Loucy (cell line): ENCODE results near the gene HOXD11.

ENCODE experiments used
- H2AFZ ChIP-seq: fragments of 200-600 bp; sonication (generic); 2 replicates; pipeline ENCODE4 v1.6.0; 2016; ENCODE audit warnings: antibody characterized with exemption, mild to moderate bottlenecking, low read length, moderate library complexity
- H3F3A ChIP-seq: fragments of 200-600 bp; 2 replicates; pipeline ENCODE4 v1.6.0; 2016; ENCODE audit warnings: antibody characterized with exemption, low read depth, mild to moderate bottlenecking
- H3K27me3 ChIP-seq: fragments of 200-600 bp; sonication (generic); 2 replicates; pipeline ENCODE4 v1.6.1; 2014; ENCODE audit warnings: low read length, mild to moderate bottlenecking; ENCODE audit not compliant: insufficient read depth, poor library complexity, severe bottlenecking
- H3K36me3 ChIP-seq: fragments of 200-600 bp; sonication (generic); 2 replicates; pipeline ENCODE4 v1.6.1; 2016; ENCODE audit warnings: low read length; ENCODE audit not compliant: insufficient read depth
- H3K4me1 ChIP-seq: fragments of 200-600 bp; sonication (generic); 2 replicates; pipeline ENCODE4 v1.5.1; 2014; ENCODE audit warnings: low read length, mild to moderate bottlenecking; ENCODE audit not compliant: insufficient read depth, poor library complexity, severe bottlenecking
- H3K4me2 ChIP-seq: fragments of 200-600 bp; sonication (generic); 2 replicates; pipeline ENCODE4 v1.6.0; 2014; ENCODE audit warnings: antibody characterized with exemption, low read length, low read depth, mild to moderate bottlenecking; ENCODE audit not compliant: poor library complexity, severe bottlenecking
- H3K4me3 ChIP-seq: fragments of 200-600 bp; sonication (generic); 2 replicates; pipeline ENCODE4 v1.5.1; 2014; ENCODE audit warnings: low read length, mild to moderate bottlenecking, mixed read lengths; ENCODE audit not compliant: poor library complexity, severe bottlenecking
- H3K79me2 ChIP-seq: fragments of 200-600 bp; sonication (generic); 2 replicates; pipeline ENCODE4 v1.6.1; 2014; ENCODE audit warnings: low read length; ENCODE audit not compliant: insufficient read depth
- H3K9ac ChIP-seq: fragments of 200-600 bp; sonication (generic); 2 replicates; pipeline ENCODE4 v1.6.0; 2014; ENCODE audit warnings: mild to moderate bottlenecking, low read depth, low read length, moderate library complexity; ENCODE audit not compliant: poor library complexity, severe bottlenecking
- H3K9me2 ChIP-seq: fragments of 200-600 bp; sonication (generic); replicated peaks from 2 replicates; pipeline ENCODE4 v1.6.1; 2016; ENCODE audit warnings: low read depth, low read length, mixed read lengths
- H3K9me3 ChIP-seq: fragments of 200-600 bp; sonication (generic); 2 replicates; pipeline ENCODE4 v1.6.1; 2014; ENCODE audit warnings: mild to moderate bottlenecking, antibody characterized with exemption, low read length, low read depth; ENCODE audit not compliant: insufficient read depth
- H4K20me1 ChIP-seq: fragments of 200-600 bp; sonication (generic); 2 replicates; pipeline ENCODE4 v1.6.0; 2014; ENCODE audit warnings: antibody characterized with exemption, low read length, mild to moderate bottlenecking; ENCODE audit not compliant: insufficient read depth, poor library complexity, severe bottlenecking
- CTCF ChIP-seq: fragments of 200-600 bp; sonication (generic); conservative IDR thresholded peaks from 2 replicates; pipeline ENCODE4 v1.5.1; 2014; ENCODE audit warnings: mild to moderate bottlenecking, antibody characterized with exemption, low read length
- EZH2phosphoT487 ChIP-seq: fragments of 200-600 bp; IDR thresholded peaks from 2 replicates; pipeline ENCODE4 v1.6.1; 2018; ENCODE audit warnings: antibody characterized with exemption, mild to moderate bottlenecking, moderate library complexity, borderline replicate concordance

The HOXD11 gene

GRCh38 chr2:176114120-176114929, 7.2 kb downstream of the HOXD11 start:
- Histone ChIP-seq H3K9me2 (no peaks in the 10 kb centered on the region), H4K20me1 (no peaks in the 10 kb centered on the region), H3K27me3 (peaks cover 70% of the 10 kb centered on the region), H3K36me3 (no peaks in the 10 kb centered on the region), H3K4me2 (no peak overlapping the region), H3K4me3 (no peak overlapping the region), H2AFZ (no peak overlapping the region), H3K79me2 (no peaks in the 10 kb centered on the region), H3K4me1 (peaks cover 10% of the 10 kb centered on the region), H3F3A (0 out of 2 replicates have a peak, but pooled peaks cover 4% of the 10 kb centered on the region), H3K9ac (no peak overlapping the region), H3K9me3 (no peaks in the 10 kb centered on the region)
- TF ChIP-seq EZH2phosphoT487 (no peak), CTCF (no peak)

DNA sequence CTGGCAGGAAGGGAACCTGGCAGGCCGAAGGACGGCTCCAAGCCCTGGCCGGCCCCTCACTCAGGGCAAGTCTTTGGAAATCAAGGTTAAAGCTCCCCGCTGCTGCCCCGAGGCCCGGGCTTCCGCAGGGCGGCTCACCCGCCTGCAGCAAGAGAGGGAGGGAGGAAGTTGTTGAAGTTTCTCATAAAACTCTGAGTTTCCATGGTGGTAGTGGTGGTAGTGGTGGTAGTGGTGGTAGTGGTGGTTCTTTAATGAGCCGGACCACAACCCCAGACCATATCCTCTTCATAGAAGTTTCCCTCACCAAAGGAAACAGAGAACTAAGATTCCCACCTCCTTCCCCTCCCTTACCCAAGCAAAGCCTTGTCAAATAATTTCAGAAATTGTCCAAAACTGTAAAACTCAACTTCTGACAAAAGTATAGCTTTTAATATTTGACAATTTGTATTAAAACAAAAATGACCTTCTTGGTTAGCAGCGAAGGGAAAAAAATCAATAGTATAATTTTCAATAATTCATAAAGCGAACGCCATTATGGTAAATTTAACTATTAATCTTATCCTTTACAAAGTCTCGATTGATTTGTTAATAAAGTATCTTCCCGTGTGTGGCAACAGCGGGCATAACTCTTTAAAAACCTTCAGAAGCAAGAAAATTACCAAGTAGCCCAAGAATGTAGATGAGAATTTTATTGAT, 8.0 kb downstream of the HOXD11 start:
- Histone ChIP-seq H4K20me1 (no peaks in the 10 kb centered on the region), H3K9me3 (no peaks in the 10 kb centered on the region), H3K36me3 (no peaks in the 10 kb centered on the region), H3K4me1 (peaks cover 10% of the 10 kb centered on the region), H3K27me3 (peaks cover 74% of the 10 kb centered on the region), H3K9ac (no peak overlapping the region), H3K9me2 (no peaks in the 10 kb centered on the region), H3K4me2 (no peak overlapping the region), H3K4me3 (no peak overlapping the region), H3F3A (0 out of 2 replicates have a peak, but pooled peaks cover 4% of the 10 kb centered on the region), H2AFZ (no peak overlapping the region), H3K79me2 (no peaks in the 10 kb centered on the region)
- TF ChIP-seq EZH2phosphoT487 (peak; percentile 21; the same call in 1 of the 2 replicates), CTCF (no peak)

GRCh38 chr2:176115883-176116813, 9.1 kb downstream of the HOXD11 start, which contains the start of gene HOXD10:
TSS of gene HOXD10 (plus strand) at chr2:176116778. CDS start at chr2:176116834, 56 bp downstream.
- Histone ChIP-seq H3K36me3 (no peaks in the 10 kb centered on the region), H3K27me3 (peaks cover 77% of the 10 kb centered on the region), H4K20me1 (no peaks in the 10 kb centered on the region), H2AFZ (no peak within 1 kb of the TSS), H3F3A (0 out of 2 replicates have a peak, but pooled peaks cover 4% of the 10 kb centered on the region), H3K9me3 (no peaks in the 10 kb centered on the region), H3K4me3 (no peak within 1 kb of the TSS), H3K9me2 (no peaks in the 10 kb centered on the region), H3K9ac (no peak within 1 kb of the TSS), H3K4me2 (no peak within 1 kb of the TSS), H3K79me2 (no peaks in the 10 kb centered on the region), H3K4me1 (peaks cover 10% of the 10 kb centered on the region)
- TF ChIP-seq CTCF = no peak
- no peak for TF ChIP-seq EZH2phosphoT487
